HEK293 (cell line): Measurements from ENCODE around the gene PHPT1.

ENCODE experiments used
- ZBTB7A ChIP-seq: fragments of 450-650 bp; formaldehyde crosslinking; IDR thresholded peaks from 2 replicates; pipeline ENCODE4 v1.5.1; 2016; ENCODE audit warnings: low read depth, missing biosample characterization, missing genetic modification characterization
- ZNF138 ChIP-seq: fragments of 450-650 bp; formaldehyde crosslinking; IDR thresholded peaks from 2 replicates; pipeline ENCODE4 v1.5.1; 2016; ENCODE audit warnings: missing biosample characterization, missing genetic modification characterization, borderline replicate concordance
- ZNF837 ChIP-seq: fragments of 450-650 bp; formaldehyde crosslinking; IDR thresholded peaks from 2 replicates; pipeline ENCODE4 v1.5.1; 2016; ENCODE audit warnings: missing biosample characterization, missing genetic modification characterization

- TF ChIP-seq ZNF837 (tag by site-specific recombination) = no peak
- no peak for TF ChIP-seq ZBTB7A (tag by site-specific recombination)
- TF ChIP-seq ZNF138 = no peak
Observed at GRCh38 chr9:136804509-136805206, 44.6 kb upstream of the PHPT1 start.
